Left ventricle myocardium superior (tissue), 1 donor: ENCODE measurements around the gene ENPP1. TPM values are rescaled to one million over a fixed set of nuclear protein-coding genes. Genes with fewer than 3 reads are reported as not detected.
"Not testable (repeated sequence)": the region's sequence is repeated elsewhere in the genome, so short reads cannot be mapped to it uniquely, and the experiment has no call there.

Experiments used
- ATAC-seq: fragments of 200-7000 bp; cut with Tn5 transposase; one replicate; pipeline ENCODE4 v1.9.1; 2020; ENCODE audit warnings: mild to moderate bottlenecking, moderate library complexity
- DNase-seq: peaks from one replicate; pipeline ENCODE4 v3.0.0-alpha.2; 2020
- intact Hi-C: fragments of 100-400 bp; cut with micrococcal nuclease; formaldehyde crosslinking; loops from one replicate; pipeline ENCODE4 v1.11.0; 2022
- total RNA-seq: library from RNA; stranded (reverse); fragmentation: NEBNext Ultra II Directional; extraction: Animal tissue kit (Norgen Biotek cat#: 25700); gene quantifications from one replicate; pipeline ENCODE4 v1.2.1, GENCODE V29; 2021
- donor health status: DM: no; HTN: yes; CAD: no; lungs with severe emphysema.

Gene ENPP1
- total RNA-seq, 1 donor from 2014 or later: 1.4 TPM

DNA sequence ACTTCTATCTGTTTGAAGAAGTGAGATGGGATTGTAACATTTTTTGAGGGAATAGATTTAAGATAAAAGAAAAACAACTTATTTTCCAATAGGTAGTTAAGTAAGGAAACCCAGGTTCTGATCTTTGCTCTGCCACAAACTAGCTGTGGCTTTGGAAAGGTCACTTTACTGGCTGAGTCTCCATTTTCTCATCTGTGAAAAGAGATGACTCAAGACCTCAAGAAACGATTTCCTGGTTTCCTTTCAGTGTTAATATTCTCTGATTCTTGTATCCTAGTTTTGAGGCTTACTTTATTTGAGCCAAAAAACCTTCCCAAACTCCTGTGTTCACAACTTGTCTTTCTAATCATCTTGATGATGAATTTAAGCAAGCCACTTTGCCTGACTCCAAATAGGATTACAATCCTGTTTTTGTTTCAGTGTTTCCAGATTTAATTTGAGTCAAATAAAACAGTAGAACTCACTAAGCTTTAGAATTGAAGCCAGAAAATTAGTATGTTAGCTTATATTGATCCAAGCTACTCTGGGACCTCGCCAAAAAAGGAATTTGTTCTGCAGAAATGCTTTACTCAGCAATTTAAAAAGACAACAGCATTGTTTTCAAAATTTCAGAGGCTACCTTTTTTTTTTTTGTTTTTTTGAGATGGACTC is 51.1 kb downstream of the ENPP1 start:
- ATAC-seq: no peak
- DNase-seq: no peak
- intact Hi-C loops: no loop called here

DNA sequence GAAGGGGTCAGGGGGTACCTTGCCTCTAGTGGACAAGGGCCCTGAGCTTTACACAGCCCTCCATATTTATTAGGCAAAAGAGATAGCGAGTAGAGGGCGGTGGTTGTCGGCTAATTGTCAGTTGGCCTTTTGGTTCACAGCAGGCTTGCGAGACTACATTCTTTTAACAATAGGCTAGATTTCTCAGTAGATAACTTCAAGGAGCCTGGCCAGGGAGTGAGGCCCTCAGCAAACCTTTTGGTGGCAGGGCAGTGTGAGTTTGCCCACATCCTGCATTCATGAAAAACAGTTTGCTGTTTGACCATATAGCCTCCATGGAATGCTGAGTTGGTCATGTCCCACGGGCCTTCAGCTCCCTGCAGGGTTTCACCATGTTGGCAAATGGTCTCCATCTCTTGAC is 51.8 kb downstream of the ENPP1 start:
- DNase-seq, intact Hi-C loops, ATAC-seq: not testable (repeated sequence)

DNA sequence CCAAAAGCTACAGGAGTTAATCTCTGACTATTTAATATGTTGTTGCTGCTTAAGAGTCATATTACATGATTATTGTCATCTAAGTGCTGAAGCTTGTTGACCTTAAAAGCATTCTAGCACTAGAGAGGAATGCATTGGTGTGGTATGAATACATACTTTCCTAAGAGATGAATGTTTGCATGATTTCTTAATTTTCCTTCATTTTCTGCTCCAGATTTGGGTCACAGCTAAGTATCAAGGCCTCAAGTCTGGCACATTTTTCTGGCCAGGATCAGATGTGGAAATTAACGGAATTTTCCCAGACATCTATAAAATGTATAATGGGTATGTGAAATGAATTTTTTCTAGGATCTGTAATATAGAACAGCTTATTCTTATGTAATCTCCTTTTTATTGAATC is 53.6 kb downstream of the ENPP1 start:
- intact Hi-C loops: no loop called here
- ATAC-seq: no peak
- DNase-seq: no peak

DNA sequence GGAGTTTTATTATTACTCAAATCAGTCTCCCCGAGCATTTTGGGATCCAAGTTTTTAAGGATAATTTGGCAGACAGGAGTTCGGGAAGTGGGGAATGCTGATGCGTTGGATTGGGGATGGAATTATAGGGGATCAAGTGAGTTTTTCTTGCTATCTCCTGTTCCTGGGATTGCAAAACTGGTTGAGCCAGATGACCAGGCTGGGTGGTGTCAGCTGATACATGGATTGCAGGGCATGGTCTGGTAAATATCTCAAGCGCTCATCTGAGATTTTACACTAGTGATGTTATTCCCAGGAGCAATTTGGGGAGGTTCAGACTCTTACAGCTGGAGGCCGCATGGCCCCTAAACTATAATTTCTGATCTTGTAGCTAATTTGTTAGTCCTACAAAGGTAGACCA is 54.7 kb downstream of the ENPP1 start:
- DNase-seq: no peak
- intact Hi-C loops: no loop called here
- no peak for ATAC-seq

DNA sequence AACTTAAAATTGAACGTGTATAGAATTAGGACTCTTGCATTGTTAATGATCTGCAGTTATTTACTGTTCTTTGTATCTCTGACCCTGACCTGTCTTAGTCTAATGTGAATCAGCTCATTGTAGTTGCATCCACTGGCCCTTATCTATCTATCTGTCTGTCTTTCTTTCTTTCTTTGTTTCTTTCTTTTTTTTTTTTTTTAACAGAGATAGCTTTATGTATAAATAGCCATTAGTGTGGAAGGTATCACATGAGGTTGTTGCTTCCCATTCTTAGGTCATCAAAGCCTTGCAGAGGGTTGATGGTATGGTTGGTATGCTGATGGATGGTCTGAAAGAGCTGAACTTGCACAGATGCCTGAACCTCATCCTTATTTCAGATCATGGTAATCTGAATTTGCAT is 59.9 kb downstream of the ENPP1 start:
- no peak for DNase-seq
- ATAC-seq: no peak
- intact Hi-C loops: no loop called here

DNA sequence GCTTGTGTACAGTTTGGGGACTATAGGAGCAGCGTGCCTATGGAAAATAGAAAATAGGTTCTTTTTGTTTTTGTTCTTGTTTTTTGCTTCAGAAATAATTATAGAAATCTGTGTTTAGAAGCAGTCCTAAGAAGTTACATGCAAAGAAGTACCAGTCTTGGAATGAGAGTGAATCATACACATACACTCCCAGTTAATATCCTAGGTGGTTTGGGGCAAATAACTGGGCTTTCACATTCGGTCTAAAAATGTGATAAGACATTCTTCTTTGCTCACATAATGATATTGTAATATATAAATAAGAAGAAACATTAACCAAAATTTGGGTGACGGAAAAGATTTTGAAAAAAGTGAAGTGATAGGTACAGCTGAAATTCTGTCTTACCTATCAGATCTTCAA is 61.0 kb downstream of the ENPP1 start:
- intact Hi-C loops: no loop called here
- ATAC-seq (no peak), DNase-seq (no peak)

DNA sequence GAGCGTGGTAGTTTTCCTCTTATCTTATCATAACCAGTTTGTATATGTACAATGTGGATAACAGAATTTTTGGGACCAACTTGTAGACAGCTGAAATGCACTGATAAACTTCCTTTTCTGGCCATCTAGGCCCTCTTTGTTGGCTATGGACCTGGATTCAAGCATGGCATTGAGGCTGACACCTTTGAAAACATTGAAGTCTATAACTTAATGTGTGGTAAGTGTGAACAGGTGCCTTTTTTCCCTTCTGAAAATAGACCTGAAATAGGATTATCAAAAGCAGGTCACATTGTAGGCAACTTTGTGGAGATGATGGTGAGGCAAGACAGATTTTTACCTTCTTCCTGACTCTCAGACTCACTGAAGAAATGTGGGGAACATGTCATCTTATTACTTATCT is 67.8 kb downstream of the ENPP1 start:
- ATAC-seq: no peak
- no peak for DNase-seq
- intact Hi-C loops: no loop called here

DNA sequence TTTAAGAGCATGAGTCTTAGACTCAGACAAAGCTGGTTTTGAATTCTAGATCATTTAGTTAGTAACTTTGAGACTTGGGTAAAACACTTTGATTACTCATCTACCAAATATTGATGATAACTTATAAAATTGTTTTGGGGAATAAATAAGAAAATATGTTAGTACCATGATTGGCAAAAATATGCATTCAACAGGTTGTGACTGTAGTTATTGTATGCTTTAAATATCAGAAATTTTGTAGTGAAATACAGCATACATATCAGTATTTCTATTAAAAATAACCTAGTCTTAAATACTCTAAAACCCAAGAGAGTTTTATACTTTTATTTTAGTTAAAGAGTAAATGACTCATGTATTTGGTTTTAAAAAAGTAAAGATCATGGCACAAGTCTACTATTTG is 68.7 kb downstream of the ENPP1 start:
- no peak for ATAC-seq
- intact Hi-C loops: no loop called here
- DNase-seq: no peak

DNA sequence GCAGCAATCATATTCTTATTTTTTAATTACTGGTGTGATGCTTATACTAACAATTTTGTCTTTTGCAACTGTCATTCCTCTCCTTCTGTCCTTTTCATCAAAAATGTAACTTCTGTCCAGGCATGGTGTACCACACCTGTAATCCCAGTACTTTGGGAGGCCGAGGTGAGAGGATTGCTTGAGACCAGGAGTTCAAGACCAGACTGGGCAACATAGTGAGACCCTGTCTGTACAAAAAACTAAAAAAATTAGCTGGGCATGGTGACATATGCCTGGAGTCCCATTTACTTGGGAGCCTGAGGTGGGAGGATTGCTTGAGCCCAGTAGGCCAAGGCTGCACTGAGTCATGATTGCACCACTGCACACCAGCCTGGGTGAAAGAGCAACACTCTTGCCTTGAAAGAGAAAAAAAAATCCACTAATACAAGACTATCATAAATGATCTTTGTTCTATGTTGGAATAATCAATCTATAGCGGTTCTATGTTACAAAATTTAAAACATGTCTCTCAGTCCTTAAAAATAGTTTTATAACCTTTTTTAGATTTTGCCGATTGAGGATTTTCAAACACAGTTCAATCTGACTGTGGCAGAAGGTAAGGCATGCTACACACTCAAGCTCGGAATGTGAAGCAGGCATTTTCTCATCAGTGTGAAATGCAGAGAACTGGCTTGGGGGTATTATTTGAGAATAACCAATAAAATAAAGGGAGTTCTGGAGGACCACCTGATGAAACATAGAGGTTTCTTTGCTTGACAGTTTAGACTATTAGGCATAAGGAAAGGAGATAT is 70.4 kb downstream of the ENPP1 start:
- DNase-seq (no peak), ATAC-seq (no peak)
- intact Hi-C loops: no loop called here

DNA sequence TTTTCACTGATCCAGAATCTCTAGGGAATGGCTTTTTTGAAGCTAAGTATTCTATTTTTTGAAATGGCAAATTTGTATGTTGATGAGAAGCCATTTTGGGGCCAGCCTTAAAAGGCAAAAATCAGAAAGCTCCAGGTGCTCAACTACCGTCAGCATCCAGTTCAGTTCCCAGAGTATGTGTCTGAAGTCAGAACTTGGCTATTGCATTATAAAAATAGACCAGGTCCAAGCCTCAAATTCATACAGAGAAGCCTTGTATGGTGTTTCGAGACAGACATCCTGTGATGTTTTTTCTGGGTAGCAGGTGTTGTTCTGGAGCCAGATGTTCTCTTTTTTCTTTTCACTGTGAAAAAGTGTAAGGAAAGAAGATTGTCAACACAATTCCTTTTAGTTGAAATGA is 75.2 kb downstream of the ENPP1 start:
- intact Hi-C loops: no loop called here
- DNase-seq (no peak), ATAC-seq (no peak)

DNA sequence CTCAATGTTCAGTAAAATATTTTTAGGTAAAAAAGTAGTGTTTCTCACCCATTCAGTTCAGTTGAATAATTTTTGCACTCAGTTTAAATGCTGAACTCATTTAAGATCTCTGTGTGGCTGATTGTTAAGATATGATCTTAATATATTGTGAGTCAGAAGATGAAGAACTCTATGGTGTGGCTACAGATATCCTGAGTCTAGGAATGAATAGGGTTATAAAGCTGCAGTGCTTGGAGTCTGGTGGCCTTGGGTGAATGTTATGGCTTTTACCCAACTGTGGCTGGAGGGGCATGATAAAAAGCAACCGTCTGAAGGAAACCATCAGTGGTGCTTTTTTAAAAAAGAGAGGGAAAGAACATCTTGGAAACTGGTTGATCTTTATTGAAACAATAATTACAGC is 77.4 kb downstream of the ENPP1 start:
- intact Hi-C loops: no loop called here
- DNase-seq (no peak), ATAC-seq (no peak)

DNA sequence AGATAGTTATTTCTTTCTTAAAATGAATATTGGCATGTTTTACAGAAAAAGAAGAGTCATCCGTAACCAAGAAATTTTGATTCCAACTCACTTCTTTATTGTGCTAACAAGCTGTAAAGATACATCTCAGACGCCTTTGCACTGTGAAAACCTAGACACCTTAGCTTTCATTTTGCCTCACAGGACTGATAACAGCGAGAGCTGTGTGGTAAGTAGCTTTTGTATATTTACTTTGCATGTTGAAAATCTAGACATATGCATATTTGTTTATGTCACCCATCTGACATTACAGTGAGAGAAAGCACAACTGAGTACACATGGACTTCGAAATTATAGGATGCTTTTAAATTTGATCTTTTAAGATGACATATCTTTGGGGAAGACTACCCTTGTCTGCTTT is 78.7 kb downstream of the ENPP1 start:
- no peak for DNase-seq
- no peak for ATAC-seq
- intact Hi-C loops: no loop called here

DNA sequence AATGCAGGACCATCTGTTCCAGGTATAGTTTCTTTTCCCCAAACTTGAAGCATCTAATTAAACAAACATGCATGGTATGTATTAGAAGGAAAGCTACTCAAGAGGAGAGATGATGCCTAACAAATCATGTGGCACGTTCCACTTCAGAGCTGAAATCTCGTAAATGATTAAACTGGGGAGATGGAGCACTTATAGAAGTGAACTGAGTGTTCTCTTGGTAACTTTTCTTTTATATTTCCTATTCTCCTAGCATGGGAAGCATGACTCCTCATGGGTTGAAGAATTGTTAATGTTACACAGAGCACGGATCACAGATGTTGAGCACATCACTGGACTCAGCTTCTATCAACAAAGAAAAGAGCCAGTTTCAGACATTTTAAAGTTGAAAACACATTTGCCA is 82.3 kb downstream of the ENPP1 start:
- intact Hi-C loops: no loop called here
- no peak for DNase-seq

DNA sequence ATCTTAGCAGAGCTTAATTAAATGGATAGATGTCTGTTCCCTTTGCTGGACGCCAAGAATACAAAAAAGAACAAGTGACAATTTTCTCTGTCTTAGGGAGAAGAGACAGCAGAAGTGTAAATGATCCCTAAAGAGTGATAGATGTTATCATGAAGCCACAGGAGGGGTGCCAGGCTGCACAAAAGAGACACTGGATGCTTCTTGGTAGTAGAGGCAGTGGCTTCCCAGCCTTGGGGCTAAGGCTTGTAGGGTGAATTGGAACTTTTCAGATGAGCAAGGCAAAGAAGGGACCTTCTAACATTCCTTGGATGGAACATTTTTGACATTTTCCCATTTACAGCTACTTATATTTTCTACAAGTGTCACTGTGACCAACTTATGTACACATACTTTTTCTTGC is 85.4 kb downstream of the ENPP1 start:
- ATAC-seq (no peak), DNase-seq (no peak)
- intact Hi-C loops: no loop called here

More for the DNA sequence above, 82.3 kb downstream of the ENPP1 start:
- no peak for ATAC-seq

DNA sequence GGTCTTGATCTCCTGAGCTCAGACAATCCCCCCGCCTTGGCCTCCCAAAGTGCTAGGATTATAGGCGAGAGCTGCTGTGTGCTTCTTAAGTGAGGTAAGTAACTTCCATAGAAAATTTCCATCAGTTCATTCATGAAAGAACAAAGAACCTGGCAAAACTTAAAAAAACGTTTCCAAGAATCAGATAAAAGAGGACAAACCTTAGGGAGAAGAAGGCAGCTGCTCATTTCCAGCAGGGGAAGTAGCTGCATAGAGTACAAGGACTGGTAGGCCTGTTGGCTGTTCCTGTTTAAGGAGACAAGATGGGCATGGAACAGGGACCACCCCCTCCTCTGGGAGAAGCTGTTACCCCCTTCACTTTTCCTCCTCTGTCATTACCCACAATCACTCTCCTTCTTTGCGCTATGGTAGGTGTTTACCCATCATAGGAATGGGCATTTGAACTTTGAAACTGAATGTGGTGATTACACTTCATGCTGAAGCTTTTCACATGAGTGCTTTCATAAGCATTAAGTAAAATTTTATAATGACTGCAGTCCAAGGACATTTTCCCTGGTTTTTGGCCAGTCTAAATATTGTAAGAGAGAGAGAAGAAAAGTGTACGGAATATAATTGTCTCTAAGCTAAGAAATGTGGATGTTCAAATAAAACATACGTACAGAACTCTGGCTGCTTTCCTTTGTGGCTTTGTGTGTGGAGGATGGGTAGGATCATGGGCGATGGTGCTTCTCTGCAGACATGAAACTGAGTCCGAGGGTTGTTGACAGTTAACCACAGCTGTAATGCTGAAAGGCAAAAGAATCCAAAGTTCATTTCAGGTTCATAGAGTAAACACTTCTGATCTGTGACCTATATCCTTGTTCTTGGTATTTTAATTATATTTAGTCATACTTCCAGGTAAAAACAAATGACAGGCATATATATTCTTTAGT is 86.9 kb downstream of the ENPP1 start:
- intact Hi-C loops: no loop called here
- no peak for ATAC-seq

DNA sequence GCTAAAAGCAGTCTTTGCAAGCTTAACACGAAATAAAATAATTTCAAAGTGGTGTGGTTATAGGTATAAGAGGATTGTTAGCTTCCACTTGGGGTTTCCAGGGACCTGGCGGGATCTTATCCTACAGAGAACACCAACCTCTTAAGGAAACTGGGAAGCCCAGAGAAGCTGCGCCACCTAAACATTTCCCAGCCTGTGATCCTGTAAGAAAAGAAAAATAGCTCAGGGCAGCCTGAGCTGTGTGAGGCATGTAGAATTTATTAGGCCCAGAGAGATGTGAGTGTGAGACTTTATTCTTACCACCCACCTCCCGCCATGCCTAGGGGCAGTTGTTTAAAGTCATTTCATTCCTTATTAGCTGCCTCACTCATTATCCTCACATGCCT is 89.2 kb downstream of the ENPP1 start:
- intact Hi-C loops: no loop called here
- DNase-seq: no peak
- no peak for ATAC-seq

More for the DNA sequence above, 86.9 kb downstream of the ENPP1 start:
- DNase-seq: no peak

DNA sequence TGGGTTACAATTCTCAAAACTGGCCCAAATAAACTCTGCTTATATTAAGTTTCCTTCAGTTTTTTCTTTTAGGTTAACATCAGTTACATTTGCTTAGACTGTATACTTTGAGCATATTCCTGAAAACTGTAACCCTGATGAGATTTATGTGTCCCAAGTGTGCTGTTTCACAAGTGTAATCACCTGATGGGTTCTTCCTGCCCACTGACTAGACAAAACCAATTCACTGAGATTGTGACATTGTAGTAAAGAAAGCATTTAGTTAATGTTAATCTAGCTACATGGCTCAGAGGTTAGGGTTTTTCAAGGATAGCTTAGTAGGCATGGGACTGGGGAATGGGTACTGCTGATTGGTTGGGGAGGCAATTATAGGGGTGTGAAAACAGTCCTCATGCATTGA is 89.8 kb downstream of the ENPP1 start:
- intact Hi-C loops: no loop called here
- DNase-seq: no peak
- no peak for ATAC-seq

DNA sequence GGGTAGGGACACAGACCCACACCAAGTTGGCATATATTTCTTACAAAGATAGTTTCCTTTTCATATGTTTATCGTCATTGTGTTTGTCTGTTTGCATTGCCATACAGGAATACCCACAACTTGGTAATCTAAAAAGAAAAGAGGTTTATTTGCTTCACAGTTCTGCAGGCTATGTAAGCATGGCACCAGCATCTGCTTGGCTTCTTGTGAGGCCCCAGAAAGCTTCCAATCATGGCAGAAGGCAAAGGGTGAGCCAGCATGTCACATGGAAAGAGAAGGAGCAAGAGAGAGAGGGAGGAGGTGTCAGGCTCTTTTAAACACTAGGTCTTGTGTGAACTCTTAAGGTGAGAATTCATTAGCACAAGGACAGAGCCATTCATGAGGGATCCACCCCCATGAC is 90.9 kb downstream of the ENPP1 start:
- intact Hi-C loops: no loop called here

DNA sequence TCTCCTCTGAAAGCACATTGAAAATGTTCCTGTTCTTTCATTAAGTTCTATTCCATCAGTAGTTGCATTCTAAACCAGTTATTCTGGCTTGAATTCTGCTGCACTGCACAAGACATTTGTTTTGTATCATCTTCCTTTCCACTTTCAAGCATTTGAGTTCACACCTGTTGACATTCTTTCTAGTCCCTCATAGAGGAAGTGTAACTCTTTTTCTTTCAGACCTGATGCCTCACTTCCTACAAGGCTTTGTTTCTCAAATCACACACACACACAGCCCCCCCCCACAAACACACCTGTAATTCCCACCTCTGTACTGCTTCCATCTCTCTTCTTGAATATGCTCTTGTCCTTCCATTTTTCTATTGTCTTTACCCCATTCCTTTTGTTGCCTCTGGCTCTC is 92.4 kb downstream of the ENPP1 start:
- DNase-seq (no peak), ATAC-seq (no peak)
- intact Hi-C loops: no loop called here

More for the DNA sequence above, 90.9 kb downstream of the ENPP1 start:
- ATAC-seq: no peak
- no peak for DNase-seq

DNA sequence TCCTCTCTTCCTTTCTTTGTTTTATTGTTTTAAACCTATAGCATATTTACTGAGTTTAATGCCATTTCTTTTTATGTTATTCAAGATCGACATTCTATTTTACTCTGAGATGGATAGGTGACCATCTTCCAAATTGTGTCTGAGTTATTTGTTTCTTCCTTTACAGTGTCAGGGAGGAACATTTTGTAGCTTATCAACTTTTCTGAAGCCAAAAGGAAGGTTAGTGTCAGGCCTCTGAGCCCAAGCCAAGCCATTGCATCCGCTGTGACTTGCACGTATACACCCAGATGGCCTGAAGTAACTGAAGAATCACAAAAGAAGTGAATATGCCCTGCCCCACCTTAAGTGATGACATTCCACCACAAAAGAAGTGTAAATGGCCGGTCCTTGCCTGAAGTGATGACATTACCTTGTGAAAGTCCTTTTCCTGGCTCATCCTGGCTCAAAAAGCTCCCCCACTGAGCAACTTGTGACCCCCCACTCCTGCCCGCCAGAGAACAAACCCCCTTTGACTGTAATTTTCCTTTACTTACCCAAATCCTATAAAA is 93.6 kb downstream of the ENPP1 start:
- intact Hi-C loops, DNase-seq, ATAC-seq: not testable (repeated sequence)
